OCI-LY1 (cell line): ENCODE results near the gene ABHD18.
A peak's percentile ranks its signal among the peaks of the same experiment; 100 is the strongest.

Source experiments
- EZH2 ChIP-seq: fragments of 200-600 bp; sonication (generic), shearing (Covaris generic); IDR thresholded peaks from 2 replicates; pipeline ENCODE4 v1.8.0; 2017; ENCODE audit warnings: borderline replicate concordance, mixed run types, mild to moderate bottlenecking, antibody characterized with exemption, low read length, moderate library complexity, mixed read lengths
- TF ChIP-seq, protein P1 (sequence below): fragments of 200-600 bp; sonication (generic), shearing (Covaris generic); IDR thresholded peaks from 2 replicates; pipeline ENCODE4 v1.5.1; 2017; ENCODE audit warnings: mild to moderate bottlenecking, antibody characterized with exemption, low read length, moderate library complexity, mixed read lengths

DNA sequence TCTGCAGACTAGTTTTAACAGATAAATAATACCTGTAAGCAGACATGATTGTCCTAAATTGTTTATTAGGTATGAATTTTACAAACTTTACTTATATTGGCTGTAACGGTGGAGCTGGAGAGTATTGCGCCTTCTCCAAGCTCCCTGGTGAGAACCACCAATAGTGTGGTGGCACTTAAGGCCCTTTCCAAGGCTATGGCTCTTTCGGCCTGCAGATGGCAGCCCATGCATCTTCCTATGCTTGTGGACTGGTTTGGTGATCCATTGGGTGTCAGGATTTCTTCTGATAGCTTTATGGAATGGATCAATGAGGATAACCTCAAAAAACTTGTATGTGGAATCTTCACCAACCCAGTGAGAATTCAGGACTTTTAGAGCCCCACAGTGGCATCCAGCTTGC, 103.7 kb downstream of the ABHD18 start:
- TF ChIP-seq, protein P1, sequence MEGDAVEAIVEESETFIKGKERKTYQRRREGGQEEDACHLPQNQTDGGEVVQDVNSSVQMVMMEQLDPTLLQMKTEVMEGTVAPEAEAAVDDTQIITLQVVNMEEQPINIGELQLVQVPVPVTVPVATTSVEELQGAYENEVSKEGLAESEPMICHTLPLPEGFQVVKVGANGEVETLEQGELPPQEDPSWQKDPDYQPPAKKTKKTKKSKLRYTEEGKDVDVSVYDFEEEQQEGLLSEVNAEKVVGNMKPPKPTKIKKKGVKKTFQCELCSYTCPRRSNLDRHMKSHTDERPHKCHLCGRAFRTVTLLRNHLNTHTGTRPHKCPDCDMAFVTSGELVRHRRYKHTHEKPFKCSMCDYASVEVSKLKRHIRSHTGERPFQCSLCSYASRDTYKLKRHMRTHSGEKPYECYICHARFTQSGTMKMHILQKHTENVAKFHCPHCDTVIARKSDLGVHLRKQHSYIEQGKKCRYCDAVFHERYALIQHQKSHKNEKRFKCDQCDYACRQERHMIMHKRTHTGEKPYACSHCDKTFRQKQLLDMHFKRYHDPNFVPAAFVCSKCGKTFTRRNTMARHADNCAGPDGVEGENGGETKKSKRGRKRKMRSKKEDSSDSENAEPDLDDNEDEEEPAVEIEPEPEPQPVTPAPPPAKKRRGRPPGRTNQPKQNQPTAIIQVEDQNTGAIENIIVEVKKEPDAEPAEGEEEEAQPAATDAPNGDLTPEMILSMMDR: peak; percentile 39; the same call in 1 of the 2 replicates
- no peak for TF ChIP-seq EZH2
